SK-N-SH treated with all-trans-retinoic acid at 6 μM for 48 hours (cell line): ENCODE data around the gene ADGRG1.

Experiments
- ATAC-seq: fragments of 200-7000 bp; cut with Tn5 transposase; 3 replicates; pipeline ENCODE4 v1.9.1; 2020; ENCODE audit warnings: mild to moderate bottlenecking, moderate library complexity
- ARNTL ChIP-seq: fragments of 450-650 bp; formaldehyde crosslinking; IDR thresholded peaks from 2 replicates; pipeline ENCODE4 v1.5.0; 2020; ENCODE audit warnings: low read depth, mild to moderate bottlenecking, moderate library complexity, borderline replicate concordance
- CREB5 ChIP-seq: fragments of 250-450 bp; sonication (Bioruptor Pico); IDR thresholded peaks from 2 replicates; pipeline ENCODE4 v1.5.1; 2020; ENCODE audit warnings: low read depth, mild to moderate bottlenecking, moderate library complexity
- CSDC2 ChIP-seq: fragments of 250-450 bp; sonication (Bioruptor Pico); IDR thresholded peaks from 2 replicates; pipeline ENCODE4 v1.5.0; 2020; ENCODE audit warnings: mild to moderate bottlenecking, moderate library complexity
- CSRNP3 ChIP-seq: fragments of 250-450 bp; sonication (Bioruptor Pico); IDR thresholded peaks from 2 replicates; pipeline ENCODE4 v1.5.1; 2021; ENCODE audit warnings: mild to moderate bottlenecking, moderate library complexity
- ESRRG ChIP-seq: fragments of 250-450 bp; sonication (Bioruptor Pico); IDR thresholded peaks from 2 replicates; pipeline ENCODE4 v1.6.1; 2021; ENCODE audit warnings: mild to moderate bottlenecking
- GLIS3 ChIP-seq: fragments of 250-450 bp; sonication (Bioruptor Pico); IDR thresholded peaks from 2 replicates; pipeline ENCODE4 v1.5.0; 2020; ENCODE audit warnings: mild to moderate bottlenecking, moderate library complexity
- ISL1 ChIP-seq: fragments of 250-450 bp; sonication (Bioruptor Pico); IDR thresholded peaks from 2 replicates; pipeline ENCODE4 v2.1.2; 2022; ENCODE audit warnings: mild to moderate bottlenecking, moderate library complexity
- OSR1 ChIP-seq: fragments of 250-450 bp; sonication (Bioruptor Pico); IDR thresholded peaks from 2 replicates; pipeline ENCODE4 v1.8.0; 2022; ENCODE audit warnings: moderate library complexity, mild to moderate bottlenecking, inconsistent platforms
- PATZ1 ChIP-seq: fragments of 250-450 bp; sonication (Bioruptor Pico); IDR thresholded peaks from 2 replicates; pipeline ENCODE4 v1.8.0; 2020; ENCODE audit warnings: mild to moderate bottlenecking, moderate library complexity, borderline replicate concordance
- POU6F1 ChIP-seq: fragments of 250-450 bp; sonication (Bioruptor Pico); IDR thresholded peaks from 2 replicates; pipeline ENCODE4 v1.8.0; 2021; ENCODE audit warnings: low read depth, mild to moderate bottlenecking, moderate library complexity, borderline replicate concordance
- PPARA ChIP-seq: fragments of 250-450 bp; sonication (Bioruptor Pico); IDR thresholded peaks from 2 replicates; pipeline ENCODE4 v1.5.0; 2020; ENCODE audit warnings: mild to moderate bottlenecking, borderline replicate concordance
- RARB ChIP-seq: fragments of 250-450 bp; sonication (Bioruptor Pico); IDR thresholded peaks from 2 replicates; pipeline ENCODE4 v1.8.0; 2021; ENCODE audit warnings: mild to moderate bottlenecking, moderate library complexity
- SNAI2 ChIP-seq: fragments of 250-450 bp; sonication (Bioruptor Pico); IDR thresholded peaks from 2 replicates; pipeline ENCODE4 v1.5.0; 2020; ENCODE audit warnings: mild to moderate bottlenecking, moderate library complexity
- TCF4 ChIP-seq: fragments of 250-450 bp; sonication (Bioruptor Pico); IDR thresholded peaks from 2 replicates; pipeline ENCODE4 v1.8.0; 2021; ENCODE audit warnings: mild to moderate bottlenecking, moderate library complexity, borderline replicate concordance
- TOX ChIP-seq: fragments of 250-450 bp; sonication (Bioruptor Pico); IDR thresholded peaks from 2 replicates; pipeline ENCODE4 v1.8.0; 2021; ENCODE audit warnings: mild to moderate bottlenecking, moderate library complexity, borderline replicate concordance
- ZC3H10 ChIP-seq: fragments of 250-450 bp; sonication (Bioruptor Pico); IDR thresholded peaks from 2 replicates; pipeline ENCODE4 v1.5.1; 2021; ENCODE audit warnings: mild to moderate bottlenecking, moderate library complexity
- ZNF565 ChIP-seq: fragments of 450-650 bp; formaldehyde crosslinking; conservative IDR thresholded peaks from 2 replicates; pipeline ENCODE4 v1.5.0; 2020; ENCODE audit warnings: low read depth, mild to moderate bottlenecking, moderate library complexity
- ZNF70 ChIP-seq: fragments of 450-650 bp; formaldehyde crosslinking; IDR thresholded peaks from 2 replicates; pipeline ENCODE4 v1.5.0; 2020; ENCODE audit warnings: mild to moderate bottlenecking, moderate library complexity
- ZNF8 ChIP-seq: fragments of 450-650 bp; formaldehyde crosslinking; IDR thresholded peaks from 2 replicates; pipeline ENCODE4 v1.5.0; 2020; ENCODE audit warnings: mild to moderate bottlenecking, moderate library complexity

The ADGRG1 gene

GRCh38 chr16:57608462-57609113 lies 19.8 kb upstream of the ADGRG1 start:
- TF ChIP-seq ESRRG (CRISPR knock-in tag), result no peak
- no peak for TF ChIP-seq OSR1 (CRISPR knock-in tag)
- no peak for TF ChIP-seq PATZ1
- TF ChIP-seq TCF4, result no peak
- no peak for TF ChIP-seq ZNF70 (CRISPR knock-in tag)
- TF ChIP-seq RARB, result no peak
- TF ChIP-seq GLIS3, result no peak
- TF ChIP-seq TOX (CRISPR knock-in tag), result no peak
- TF ChIP-seq ISL1 (CRISPR knock-in tag), result no peak
- TF ChIP-seq ZC3H10 (CRISPR knock-in tag), result no peak
- TF ChIP-seq ZNF8 (CRISPR knock-in tag), result no peak
- TF ChIP-seq PPARA (CRISPR knock-in tag), result no peak
- TF ChIP-seq POU6F1 (CRISPR knock-in tag), result no peak
- TF ChIP-seq CREB5 (CRISPR knock-in tag), result no peak
- no peak for TF ChIP-seq CSRNP3 (CRISPR knock-in tag)
- TF ChIP-seq ARNTL (CRISPR knock-in tag), result no peak
- TF ChIP-seq SNAI2, result no peak
- TF ChIP-seq ZNF565, result no peak
- ATAC-seq, result no peak

GRCh38 chr16:57609541-57610401 lies 18.7 kb upstream of the ADGRG1 start:
- TF ChIP-seq PPARA (CRISPR knock-in tag), result no peak
- TF ChIP-seq SNAI2, result no peak
- TF ChIP-seq ZNF8 (CRISPR knock-in tag), result no peak
- no peak for TF ChIP-seq ZNF565
- no peak for TF ChIP-seq TCF4
- no peak for ATAC-seq

- TF ChIP-seq OSR1 (CRISPR knock-in tag), result no peak
- no peak for TF ChIP-seq GLIS3
- TF ChIP-seq SNAI2, result no peak
- TF ChIP-seq TOX (CRISPR knock-in tag), result no peak
- TF ChIP-seq ARNTL (CRISPR knock-in tag), result no peak
- TF ChIP-seq CSRNP3 (CRISPR knock-in tag), result no peak
- TF ChIP-seq CSDC2 (CRISPR knock-in tag), result no peak
- TF ChIP-seq ZNF70 (CRISPR knock-in tag), result no peak
- TF ChIP-seq CREB5 (CRISPR knock-in tag), result no peak
- no peak for TF ChIP-seq ZNF8 (CRISPR knock-in tag)
- ATAC-seq, result no peak
Measured at GRCh38 chr16:57610611-57611010, 17.8 kb upstream of the ADGRG1 start.
